Stimulated activated CD8-positive, alpha-beta memory T cell treated with anti-CD3 and anti-CD28 coated beads, Interleukin-15, amount 100 ng/mL, for 1 hour (primary cell): ENCODE data around the gene GART.
"Not testable (repeated sequence)": the region's sequence is repeated elsewhere in the genome, so short reads cannot be mapped to it uniquely, and the experiment has no call there.

Experiments used
- DNase-seq: peaks from one replicate; pipeline ENCODE4 v3.0.0-alpha.2; 2020; ENCODE audit warnings: low read depth

GART gene

GRCh38 chr21:33541756-33542639 lies at the start of gene GART:
TSS of gene GART (minus strand) at chr21:33542117. CDS start at chr21:33539315, 2,802 bp downstream.
- peak; percentile 64 for DNase-seq

GRCh38 chr21:33588485-33589335 lies 46.8 kb upstream of the GART start, which contains the start of gene DONSON:
TSS of gene DONSON (minus strand) at chr21:33588684. CDS start at chr21:33588641, 43 bp downstream.
- DNase-seq = peak; percentile 65

GRCh38 chr21:33587792-33588484 lies 46.0 kb upstream of the GART start:
- DNase-seq = no peak

- DNase-seq = no peak
These were observed 45.0 kb upstream of the GART start for GRCh38 chr21:33586927-33587326.

GRCh38 chr21:33584455-33584854 lies 42.5 kb upstream of the GART start:
- no peak for DNase-seq

GRCh38 chr21:33578959-33579542 lies 37.1 kb upstream of the GART start:
- DNase-seq = no peak

GRCh38 chr21:33578214-33578613 lies 36.3 kb upstream of the GART start:
- no peak for DNase-seq

- not testable (repeated sequence) for DNase-seq
These were observed 34.8 kb upstream of the GART start for GRCh38 chr21:33576741-33577141.

GRCh38 chr21:33572350-33572749 lies 30.4 kb upstream of the GART start:
- no peak for DNase-seq

GRCh38 chr21:33569991-33570390 lies 28.1 kb upstream of the GART start:
- no peak for DNase-seq

- DNase-seq = no peak
These were observed 26.5 kb upstream of the GART start for GRCh38 chr21:33568448-33568847.

- no peak for DNase-seq
These were observed 26.0 kb upstream of the GART start for GRCh38 chr21:33567914-33568313.

GRCh38 chr21:33566514-33566913 lies 24.6 kb upstream of the GART start:
- no peak for DNase-seq

- DNase-seq = no peak
These were observed 20.5 kb upstream of the GART start for GRCh38 chr21:33562389-33562788.

GRCh38 chr21:33561373-33561772 lies 19.5 kb upstream of the GART start:
- no peak for DNase-seq

- no peak for DNase-seq
These were observed 19.0 kb upstream of the GART start for GRCh38 chr21:33560965-33561364.

GRCh38 chr21:33559813-33560212 lies 17.9 kb upstream of the GART start:
- DNase-seq = no peak

GRCh38 chr21:33558777-33559421 lies 17.0 kb upstream of the GART start:
- DNase-seq = no peak

GRCh38 chr21:33557447-33557846 lies 15.5 kb upstream of the GART start:
- no peak for DNase-seq

GRCh38 chr21:33554982-33555344 lies 13.0 kb upstream of the GART start:
- no peak for DNase-seq

- no peak for DNase-seq
These were observed 12.5 kb upstream of the GART start for GRCh38 chr21:33554236-33554981.
